Sigmoid colon (tissue), 3 donors: ENCODE measurements around the gene MACROD2.

Experiments used
- CTCF ChIP-seq, 4 experiments: fragments of 450-650 bp in 3 of 4; fragments of 200-600 bp in 1 of 4; IDR thresholded peaks; one replicate each; pipeline ENCODE4 v1.5.1; 2016 to 2019; ENCODE audit warnings: antibody characterized with exemption in 4 of 4, mild to moderate bottlenecking in 3 of 4, moderate library complexity in 2 of 4
- POLR2A ChIP-seq, 2 donors: fragments of 450-650 bp; IDR thresholded peaks; one replicate each; pipeline ENCODE4 v1.6.1; 2016; ENCODE audit warnings: antibody characterized with exemption in 2 of 2, mild to moderate bottlenecking in 2 of 2, moderate library complexity in 2 of 2

GRCh38 chr20:15760001-15760621 is 1764.8 kb downstream of the MACROD2 start:
- no peak for TF ChIP-seq CTCF (IDR thresholded peaks at IDR 0.05)
- TF ChIP-seq POLR2A (IDR thresholded peaks at IDR 0.05), result no peak
